NT2/D1 (cell line): Measurements from ENCODE around the gene ENTPD2.
"Not testable (repeated sequence)": the region's sequence is repeated elsewhere in the genome, so short reads cannot be mapped to it uniquely, and the experiment has no call there.

Experiments
- SUZ12 ChIP-seq: IDR thresholded peaks from 2 replicates; pipeline ENCODE4 v1.6.1; 2011; ENCODE audit not compliant: insufficient read length, insufficient read depth; ENCODE audit errors: extremely low read depth
- YY1 ChIP-seq: IDR thresholded peaks from 2 replicates; pipeline ENCODE4 v1.6.1; 2011; ENCODE audit not compliant: insufficient read length, insufficient read depth
- ZNF274 ChIP-seq: IDR thresholded peaks from 2 replicates; pipeline ENCODE4 v1.6.1; 2011; ENCODE audit warnings: mild to moderate bottlenecking, low read depth, low read length

- not testable (repeated sequence) for TF ChIP-seq YY1, ZNF274, SUZ12
Measured at GRCh38 chr9:137033481-137033880, 20.4 kb downstream of the ENTPD2 start.
